IMR-90 (cell line): ENCODE measurements around the gene MTREX. TPM values are rescaled to one million over a fixed set of nuclear protein-coding genes. Genes with fewer than 3 reads are reported as not detected.

Source experiments
- ATAC-seq: fragments of 200-7000 bp; cut with Tn5 transposase; 2 replicates; pipeline ENCODE4 v1.9.1; 2020; ENCODE audit warnings: low read depth, mild to moderate bottlenecking, moderate library complexity
- BruUV-seq: library from RNA; stranded (reverse); fragments of 400-500 nt; replicated peaks from 2 replicates; lab custom pipeline; 2021; lab: Mats Ljungman, UMichigan
- CTCF ChIA-PET: fragments of 300-600 bp; formaldehyde crosslinking; extraction: SDS; loops from one replicate; lab custom pipeline; 2021; ENCODE audit warnings: antibody characterized with exemption; lab: Yijun Ruan, JAX
- POLR2A ChIA-PET: fragments of 300-600 bp; sonication (Branson Sonifier 250); formaldehyde crosslinking; loops from one replicate; lab custom pipeline; 2022; ENCODE audit warnings: antibody characterized with exemption; ENCODE audit not compliant: unreplicated experiment; lab: Charles Lee
- DNase-seq: peaks from one replicate; pipeline ENCODE4 v3.0.0; 2013
- H2AFZ ChIP-seq: replicated peaks from 2 replicates; pipeline ENCODE3; 2013; ENCODE audit warnings: low read length, mild to moderate bottlenecking; ENCODE audit not compliant: poor library complexity
- H2AK5ac ChIP-seq: 2 replicates; pipeline ENCODE4 v1.6.1; 2013; ENCODE audit warnings: low read depth, low read length, inconsistent platforms
- H2AK9ac ChIP-seq: replicated peaks from 2 replicates; pipeline ENCODE3; 2013; ENCODE audit warnings: mild to moderate bottlenecking, low read depth, low read length, moderate library complexity; ENCODE audit not compliant: poor library complexity
- H2BK120ac ChIP-seq: 2 replicates; pipeline ENCODE4 v1.6.1; 2013; ENCODE audit warnings: low read depth, low read length, inconsistent platforms
- H2BK15ac ChIP-seq: 3 replicates; pipeline ENCODE4 v1.6.1; 2013; ENCODE audit warnings: low read depth, low read length, inconsistent platforms
- H2BK20ac ChIP-seq: 2 replicates; pipeline ENCODE4 v1.6.1; 2013; ENCODE audit warnings: low read depth, mild to moderate bottlenecking, inconsistent platforms, low read length, moderate library complexity
- H2BK5ac ChIP-seq: 2 replicates; pipeline ENCODE4 v1.6.1; 2013; ENCODE audit warnings: mild to moderate bottlenecking, low read depth, low read length, inconsistent platforms; ENCODE audit not compliant: poor library complexity, severe bottlenecking
- H3K14ac ChIP-seq: replicated peaks from 2 replicates; pipeline ENCODE4 v1.6.1; 2013; ENCODE audit warnings: low read depth, low read length, inconsistent platforms
- H3K18ac ChIP-seq: 2 replicates; pipeline ENCODE4 v1.6.1; 2013; ENCODE audit warnings: low read depth, low read length, control low read depth
- H3K23ac ChIP-seq: 2 replicates; pipeline ENCODE4 v1.6.1; 2013; ENCODE audit warnings: low read depth, low read length, inconsistent platforms
- H3K27ac ChIP-seq: 2 replicates; pipeline ENCODE4 v1.5.1; 2013; ENCODE audit warnings: mild to moderate bottlenecking, control low read depth, low read length; ENCODE audit not compliant: insufficient read depth
- H3K27me3 ChIP-seq: 2 replicates; pipeline ENCODE4 v1.6.1; 2013; ENCODE audit warnings: low read length; ENCODE audit not compliant: control insufficient read depth, insufficient read depth
- H3K36me3 ChIP-seq: 2 replicates; pipeline ENCODE4 v1.6.1; 2013; ENCODE audit warnings: low read length, mixed read lengths; ENCODE audit not compliant: control insufficient read depth, insufficient read depth
- H3K4ac ChIP-seq: 2 replicates; pipeline ENCODE4 v1.6.1; 2013; ENCODE audit warnings: low read depth, low read length, inconsistent platforms
- H3K4me1 ChIP-seq: 2 replicates; pipeline ENCODE4 v1.6.1; 2013; ENCODE audit warnings: low read length, mixed read lengths; ENCODE audit not compliant: control insufficient read depth, insufficient read depth
- H3K4me2 ChIP-seq: 2 replicates; pipeline ENCODE4 v1.6.1; 2013; ENCODE audit warnings: low read depth, mild to moderate bottlenecking, control low read depth, low read length, moderate library complexity
- H3K4me3 ChIP-seq: 2 replicates; pipeline ENCODE4 v1.5.1; 2013; ENCODE audit warnings: low read depth, mild to moderate bottlenecking, control low read depth, low read length, moderate library complexity; ENCODE audit not compliant: insufficient read depth
- H3K56ac ChIP-seq: 2 replicates; pipeline ENCODE4 v1.6.1; 2013; ENCODE audit warnings: low read length, inconsistent platforms; ENCODE audit not compliant: insufficient read depth; ENCODE audit errors: extremely low read depth
- H3K79me1 ChIP-seq, 2 experiments: 2 replicates each; pipeline ENCODE4 v1.6.1; 2013; ENCODE audit warnings: low read length in 2 of 2, inconsistent platforms in 1 of 2, low read depth in 1 of 2
- H3K9ac ChIP-seq: 2 replicates; pipeline ENCODE4 v1.6.1; 2013; ENCODE audit warnings: low read depth, low read length, control low read depth
- H3K9me1 ChIP-seq: 2 replicates; pipeline ENCODE4 v1.6.1; 2013; ENCODE audit warnings: low read length, inconsistent platforms; ENCODE audit not compliant: insufficient read depth
- H3K9me3 ChIP-seq: 2 replicates; pipeline ENCODE4 v1.6.1; 2013; ENCODE audit warnings: low read length; ENCODE audit not compliant: control insufficient read depth, insufficient read depth
- H4K20me1 ChIP-seq: 2 replicates; pipeline ENCODE4 v1.6.1; 2013; ENCODE audit warnings: low read length, inconsistent platforms; ENCODE audit not compliant: insufficient read depth
- H4K5ac ChIP-seq: 2 replicates; pipeline ENCODE4 v1.6.1; 2013; ENCODE audit warnings: mild to moderate bottlenecking, low read depth, low read length, control low read depth
- H4K8ac ChIP-seq, 2 experiments: 2 replicates each; pipeline ENCODE4 v1.6.1; 2013; ENCODE audit warnings: low read depth in 2 of 2, low read length in 2 of 2, control low read depth in 1 of 2, inconsistent platforms in 1 of 2
- H4K91ac ChIP-seq: 2 replicates; pipeline ENCODE4 v1.6.1; 2013; ENCODE audit warnings: low read depth, low read length, inconsistent platforms; ENCODE audit not compliant: insufficient read depth
- CEBPB ChIP-seq: IDR thresholded peaks from 2 replicates; pipeline ENCODE4 v1.6.1; 2012; ENCODE audit warnings: low read depth, low read length, improper control_type of control experiment
- CHD1 ChIP-seq: IDR thresholded peaks from 2 replicates; pipeline ENCODE4 v1.6.1; 2012; ENCODE audit warnings: low read depth, low read length, improper control_type of control experiment
- FOS ChIP-seq: fragments of 150-350 bp; IDR thresholded peaks from 2 replicates; pipeline ENCODE4 v1.6.1; 2016; ENCODE audit warnings: low read depth, low read length
- MAFK ChIP-seq: IDR thresholded peaks from 2 replicates; pipeline ENCODE4 v1.6.1; 2012; ENCODE audit warnings: low read depth, low read length, improper control_type of control experiment
- MAZ ChIP-seq: IDR thresholded peaks from 2 replicates; pipeline ENCODE4 v1.6.1; 2012; ENCODE audit warnings: low read depth, mild to moderate bottlenecking, low read length, improper control_type of control experiment, moderate library complexity, borderline replicate concordance
- MXI1 ChIP-seq: IDR thresholded peaks from 2 replicates; pipeline ENCODE4 v1.6.1; 2012; ENCODE audit warnings: low read depth, mild to moderate bottlenecking, low read length, moderate library complexity, borderline replicate concordance
- NFE2L2 ChIP-seq: fragments of 150-350 bp; IDR thresholded peaks from 2 replicates; pipeline ENCODE4 v1.6.1; 2016; ENCODE audit warnings: low read depth, mild to moderate bottlenecking, low read length
- POLR2A ChIP-seq: IDR thresholded peaks from 2 replicates; pipeline ENCODE4 v1.6.1; 2012; ENCODE audit warnings: mild to moderate bottlenecking, low read depth, low read length
- SMC3 ChIP-seq: fragments of 150-350 bp; IDR thresholded peaks from 2 replicates; pipeline ENCODE4 v1.6.1; 2016; ENCODE audit warnings: low read depth, mild to moderate bottlenecking, antibody characterized with exemption, low read length, moderate library complexity
- WGBS, 2 experiments: methylation state at CpG; one replicate each; pipeline versions ENCODE4 v1.1.5 to v1.1.7; 2013; ENCODE audit warnings: missing lambda C conversion rate in 2 of 2; ENCODE audit not compliant: insufficient read length in 1 of 2; ENCODE audit errors: extremely low coverage in 2 of 2; 5-methylcytosine and 5-hydroxymethylcytosine counted together
- dilution Hi-C: fragments of 300-500 bp; cut with HindIII; formaldehyde crosslinking; loops from one replicate; pipeline ENCODE4 v1.14.3; 2018; ENCODE audit warnings: low sequenced_read_pairs; ENCODE audit not compliant: unreplicated experiment
- in situ Hi-C: fragments of 300-500 bp; cut with MboI; formaldehyde crosslinking; loops from 3 replicates; pipeline ENCODE4 v1.14.3; 2019; ENCODE audit warnings: low sequenced_read_pairs, inconsistent platforms, mixed read lengths
- intact Hi-C: fragments of 100-400 bp; cut with micrococcal nuclease; formaldehyde crosslinking; loops from 2 replicates; pipeline ENCODE4 v1.10.0; 2022
- polyA plus RNA-seq, 3 experiments: library from polyadenylated mRNA; depleted of rRNA; stranded (reverse); fragments of >200 nt; gene quantifications; 2 replicates each; pipeline ENCODE4 v1.2.3, GENCODE V29; 2012; ENCODE audit warnings: low replicate concordance in 1 of 3
- total RNA-seq: library from RNA; depleted of rRNA; stranded (reverse); fragments of >200 nt; gene quantifications from 2 replicates; pipeline ENCODE4 v1.2.3, GENCODE V29; 2012
- TF ChIP-seq, protein P1 (sequence below): conservative IDR thresholded peaks from 2 replicates; pipeline ENCODE4 v1.5.1; 2012; ENCODE audit warnings: mild to moderate bottlenecking, low read depth, low read length, improper control_type of control experiment

The MTREX gene
- total and polyA plus RNA-seq, 2 of the 4 experiments (the other 2 are of a cell fraction), result 22.1 to 33.2 TPM

- Histone ChIP-seq H2BK5ac (no peak overlapping the region), H3K23ac (no peak overlapping the region), H3K36me3 (peaks cover 3% of the 10 kb centered on the region), H2BK15ac (no peak overlapping the region), H4K91ac (no peak overlapping the region), H3K9me3 (no peaks in the 10 kb centered on the region), H3K4me2 (no peak overlapping the region), H4K20me1 (no peaks in the 10 kb centered on the region), H4K8ac (no peak overlapping the region), H3K18ac (no peak overlapping the region), H3K9me1 (no peaks in the 10 kb centered on the region), H3K27ac (no peak overlapping the region), H3K14ac (no peak overlapping the region), H3K27me3 (no peaks in the 10 kb centered on the region), H3K79me1 (peaks cover 3 to 9% of the 10 kb centered on the region in 2 experiments; a peak in 2 of 4 replicates), H3K4me1 (no peaks in the 10 kb centered on the region; the same call in 1 of the 2 replicates), H3K4ac (no peak overlapping the region), H2AFZ (no peak overlapping the region), H3K9ac (no peak overlapping the region), H2AK9ac (no peak overlapping the region), H4K5ac (no peak overlapping the region), H2AK5ac (no peak overlapping the region), H2BK120ac (no peak overlapping the region), H3K4me3 (no peak overlapping the region), H2BK20ac (no peak overlapping the region), H3K56ac (no peak overlapping the region)
- ATAC-seq (no peak), DNase-seq (no peak)
- intact Hi-C loops (no loop called here), in situ Hi-C loops (loop anchor here (5.0 kb wide), 1 partner anchor 269 kb away; no protein-coding TSS in a partner anchor), dilution Hi-C loops (no loop called here)
- CTCF ChIA-PET, result interaction anchor here (0.6 to 1.0 kb wide), 4 partner anchors 10 to 412 kb away, joined by 3 read pairs; no protein-coding TSS in a partner anchor
- no TSS peak for BruUV-seq
- POLR2A ChIA-PET, result no interaction called here
- WGBS, 2 experiments, result no CpG with 5 or more reads among the region's 2 CpGs
- TF ChIP-seq SMC3 (no peak), MXI1 (no peak), NFE2L2 (no peak), FOS (no peak), MAZ (no peak), CHD1 (no peak), POLR2A (no peak), CEBPB (no peak), MAFK (no peak)
- TF ChIP-seq, protein P1, sequence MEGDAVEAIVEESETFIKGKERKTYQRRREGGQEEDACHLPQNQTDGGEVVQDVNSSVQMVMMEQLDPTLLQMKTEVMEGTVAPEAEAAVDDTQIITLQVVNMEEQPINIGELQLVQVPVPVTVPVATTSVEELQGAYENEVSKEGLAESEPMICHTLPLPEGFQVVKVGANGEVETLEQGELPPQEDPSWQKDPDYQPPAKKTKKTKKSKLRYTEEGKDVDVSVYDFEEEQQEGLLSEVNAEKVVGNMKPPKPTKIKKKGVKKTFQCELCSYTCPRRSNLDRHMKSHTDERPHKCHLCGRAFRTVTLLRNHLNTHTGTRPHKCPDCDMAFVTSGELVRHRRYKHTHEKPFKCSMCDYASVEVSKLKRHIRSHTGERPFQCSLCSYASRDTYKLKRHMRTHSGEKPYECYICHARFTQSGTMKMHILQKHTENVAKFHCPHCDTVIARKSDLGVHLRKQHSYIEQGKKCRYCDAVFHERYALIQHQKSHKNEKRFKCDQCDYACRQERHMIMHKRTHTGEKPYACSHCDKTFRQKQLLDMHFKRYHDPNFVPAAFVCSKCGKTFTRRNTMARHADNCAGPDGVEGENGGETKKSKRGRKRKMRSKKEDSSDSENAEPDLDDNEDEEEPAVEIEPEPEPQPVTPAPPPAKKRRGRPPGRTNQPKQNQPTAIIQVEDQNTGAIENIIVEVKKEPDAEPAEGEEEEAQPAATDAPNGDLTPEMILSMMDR, result no peak
Observed at GRCh38 chr5:55413644-55414043, 105.9 kb downstream of the MTREX start.
